Activated naive CD4-positive, alpha-beta T cell (primary cell): ENCODE data around the gene GBE1.

Experiments
- DNase-seq, 4 experiments: peaks; one replicate each; lab custom pipeline; 2025; lab: John Stamatoyannopoulos, UW

The GBE1 gene

GRCh38 chr3:81621277-81621676 lies 140.2 kb downstream of the GBE1 start:
- no peak for DNase-seq

DNA sequence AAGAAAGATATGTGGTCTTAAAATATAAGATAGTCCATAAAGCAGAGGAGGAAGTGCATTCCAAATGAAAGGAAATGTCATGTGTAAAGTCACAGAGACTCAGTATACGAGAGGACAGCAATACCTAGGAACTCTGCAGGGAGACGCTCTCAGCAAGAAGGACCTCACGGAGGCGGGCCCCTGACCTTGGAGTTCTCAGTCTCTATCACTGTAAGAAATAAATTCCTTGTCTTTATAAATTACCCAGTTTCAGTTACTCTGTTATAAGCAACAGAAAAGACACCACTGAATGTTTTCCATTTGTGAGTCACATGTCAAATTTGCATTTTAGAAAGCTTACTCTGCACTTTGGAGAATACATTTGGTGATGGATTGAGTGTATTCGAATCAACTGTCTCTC lies 140.6 kb downstream of the GBE1 start:
- no peak for DNase-seq

GRCh38 chr3:81612768-81613167 lies 148.7 kb downstream of the GBE1 start:
- no peak for DNase-seq

- DNase-seq, result no peak
Observed at GRCh38 chr3:81602781-81603180, 158.7 kb downstream of the GBE1 start.

GRCh38 chr3:81601707-81602305 lies 159.6 kb downstream of the GBE1 start:
- DNase-seq, result no peak

DNA sequence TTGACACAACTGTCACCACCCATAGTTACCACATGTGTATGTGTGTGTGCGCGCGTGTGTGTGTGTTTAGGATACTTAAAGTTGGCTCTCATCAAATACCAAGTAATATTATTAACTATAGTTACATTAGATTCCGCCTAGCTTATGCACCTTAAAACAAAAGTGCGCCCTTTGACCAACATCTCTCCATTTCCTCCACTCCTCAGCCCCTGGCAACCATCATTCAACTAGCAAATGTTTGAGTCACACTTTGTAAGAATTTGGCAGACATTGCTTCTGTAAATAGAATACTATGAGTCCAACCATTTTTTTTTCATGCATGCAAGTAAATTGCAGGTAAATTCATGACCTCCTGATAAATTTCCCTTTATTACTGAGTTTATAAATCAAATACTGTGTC lies 169.3 kb downstream of the GBE1 start:
- no peak for DNase-seq

- DNase-seq, result no peak
Observed at GRCh38 chr3:81585937-81586336, 175.5 kb downstream of the GBE1 start.

DNA sequence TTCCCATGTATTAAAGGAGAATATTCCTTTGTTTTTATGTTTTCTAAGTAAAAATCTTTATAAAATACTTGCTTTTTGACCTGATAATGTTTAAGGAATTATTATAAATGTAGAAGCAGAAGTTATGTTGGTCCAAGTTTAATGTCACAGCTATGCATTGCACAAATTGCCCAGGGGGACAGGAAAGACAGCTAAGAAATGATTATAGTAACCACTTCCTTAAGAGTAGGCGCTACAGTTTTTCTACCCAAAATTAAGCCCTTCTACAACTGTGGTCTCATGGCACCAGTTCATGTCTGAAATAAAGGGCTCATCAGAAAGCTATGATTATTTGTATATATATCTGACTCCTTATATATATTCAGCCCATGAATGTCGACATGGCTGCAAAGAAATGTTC lies 176.4 kb downstream of the GBE1 start:
- DNase-seq, result no peak

DNA sequence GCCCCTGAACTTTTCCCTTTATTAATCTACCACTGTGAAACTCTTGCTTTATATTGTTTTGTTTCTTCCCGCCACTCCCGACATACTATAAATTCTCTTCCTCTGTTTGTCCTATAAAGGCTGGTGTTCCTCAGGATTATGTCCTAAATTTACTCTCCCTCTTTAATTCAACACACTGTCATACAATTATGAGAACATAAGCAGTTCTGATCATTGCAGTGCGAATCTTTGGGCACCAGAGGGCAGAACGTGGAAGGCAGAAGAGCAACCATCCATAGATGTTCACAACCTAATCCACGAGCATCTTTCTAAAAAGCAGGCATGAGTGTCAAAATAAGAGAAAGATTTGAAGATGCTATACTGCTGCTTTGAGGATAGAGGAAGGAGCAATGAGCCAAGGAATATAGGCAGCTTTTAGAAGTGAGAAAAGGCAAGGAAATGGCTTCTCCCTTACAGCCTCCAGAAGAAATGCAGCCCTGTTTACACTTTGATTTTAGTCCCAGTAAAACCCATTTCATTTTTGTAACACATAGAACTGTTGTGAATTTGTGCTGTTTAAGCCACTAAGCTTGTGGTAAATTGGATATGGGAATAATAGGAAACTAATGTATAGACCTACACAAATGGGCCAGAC lies 179.4 kb downstream of the GBE1 start:
- DNase-seq, result peak in 1 of 4 experiments; percentile 0

DNA sequence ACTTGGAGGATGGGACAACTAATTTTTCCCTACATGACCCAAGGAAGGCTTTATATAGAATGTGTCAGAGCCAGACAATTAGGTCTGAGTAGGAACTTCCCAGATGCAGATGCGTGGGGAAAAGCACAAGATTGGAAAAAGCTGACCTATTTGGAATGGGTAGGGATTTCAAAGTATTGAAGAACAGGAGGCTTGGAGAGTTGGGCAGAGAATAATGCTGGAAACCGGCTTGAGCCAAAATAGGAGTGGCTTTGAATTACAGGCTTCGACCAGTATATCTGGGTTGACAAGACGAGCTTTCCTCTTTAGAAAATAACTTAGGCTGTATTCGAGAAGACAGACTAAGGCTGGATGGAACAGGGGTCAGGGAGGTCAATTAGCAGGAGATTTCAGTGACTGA lies 181.1 kb downstream of the GBE1 start:
- no peak for DNase-seq

DNA sequence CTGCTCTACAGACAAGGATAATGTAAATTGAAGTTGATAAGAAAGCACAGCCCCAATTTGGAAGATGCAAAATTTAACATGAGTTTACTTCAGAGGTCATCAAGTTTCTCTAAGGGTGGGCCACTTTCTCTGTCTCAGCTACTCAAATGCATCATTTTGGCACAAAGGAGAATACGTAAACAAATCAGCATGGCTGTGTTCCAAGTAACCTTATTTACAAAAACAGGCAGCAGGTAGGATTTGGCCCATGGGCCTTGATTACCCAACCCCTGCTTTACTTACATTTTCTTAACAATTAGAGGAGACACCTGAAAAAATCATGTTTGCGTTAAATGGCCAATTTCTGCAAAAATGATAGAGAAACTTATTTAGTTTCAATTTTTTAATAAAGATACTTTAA lies 181.7 kb downstream of the GBE1 start:
- no peak for DNase-seq

DNA sequence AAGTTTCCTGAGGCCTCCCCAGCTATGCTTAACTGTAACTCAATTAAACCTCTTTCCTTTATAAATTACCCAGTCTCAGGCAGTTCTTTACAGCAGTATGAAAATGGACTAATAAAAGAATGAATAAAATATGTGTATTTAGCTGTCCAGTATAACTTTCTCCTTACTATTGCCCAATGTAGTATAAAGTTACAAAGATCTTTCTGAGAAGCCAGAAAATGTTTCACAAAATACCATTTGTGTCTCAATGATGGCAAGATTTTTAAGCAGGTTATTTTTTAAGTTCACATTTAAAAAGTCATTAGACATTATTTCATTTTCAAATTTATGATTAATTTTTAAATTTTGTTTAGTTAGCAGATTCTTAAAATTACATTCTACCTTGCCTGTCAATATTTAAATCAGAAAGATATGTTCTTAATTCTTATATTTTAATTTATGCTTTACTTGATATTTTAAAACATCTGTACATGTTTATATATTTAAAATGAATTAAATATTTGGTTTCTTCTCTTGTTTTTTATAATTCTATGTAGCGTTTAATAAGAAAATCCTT lies 189.2 kb downstream of the GBE1 start:
- no peak for DNase-seq

DNA sequence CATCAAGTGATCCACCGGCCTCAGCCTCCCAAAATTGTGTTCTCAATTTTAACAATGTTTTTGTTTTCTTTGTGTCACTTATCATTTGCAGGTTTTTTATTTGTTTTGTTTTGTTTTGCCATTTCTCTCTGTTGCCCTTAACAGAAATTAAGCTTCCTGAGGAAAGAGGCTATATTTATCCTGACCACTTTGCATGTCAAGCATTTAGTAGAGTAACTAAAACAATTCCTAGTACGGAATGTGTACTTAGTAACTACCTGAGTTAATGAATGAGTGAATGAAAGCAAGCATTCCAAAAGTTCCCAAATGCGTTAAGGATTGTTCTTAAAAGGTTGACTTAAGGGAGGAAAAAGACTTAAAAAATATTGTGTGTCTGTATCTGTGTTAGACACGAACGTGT lies 193.1 kb downstream of the GBE1 start:
- DNase-seq, result no peak

- no peak for DNase-seq
Observed at GRCh38 chr3:81565041-81565440, 196.4 kb downstream of the GBE1 start.

DNA sequence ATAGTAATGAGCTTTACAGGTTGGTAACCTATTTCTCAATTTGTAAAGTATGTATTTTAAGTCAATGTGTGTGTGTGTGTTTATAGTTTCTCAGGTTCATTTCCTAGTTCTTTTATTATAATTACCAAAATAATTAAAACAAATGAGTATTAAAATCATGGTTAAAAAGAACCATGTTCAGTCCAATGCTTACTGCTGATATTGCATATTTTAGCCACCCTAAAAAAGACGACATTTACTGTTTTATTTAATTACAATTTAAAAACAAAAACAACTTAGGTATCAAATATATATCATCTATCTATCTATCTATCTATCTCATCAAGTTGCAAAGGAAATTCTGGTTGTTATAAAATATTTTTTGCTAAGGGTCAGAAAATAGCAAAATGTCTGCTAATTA lies 203.3 kb downstream of the GBE1 start:
- DNase-seq, result no peak

DNA sequence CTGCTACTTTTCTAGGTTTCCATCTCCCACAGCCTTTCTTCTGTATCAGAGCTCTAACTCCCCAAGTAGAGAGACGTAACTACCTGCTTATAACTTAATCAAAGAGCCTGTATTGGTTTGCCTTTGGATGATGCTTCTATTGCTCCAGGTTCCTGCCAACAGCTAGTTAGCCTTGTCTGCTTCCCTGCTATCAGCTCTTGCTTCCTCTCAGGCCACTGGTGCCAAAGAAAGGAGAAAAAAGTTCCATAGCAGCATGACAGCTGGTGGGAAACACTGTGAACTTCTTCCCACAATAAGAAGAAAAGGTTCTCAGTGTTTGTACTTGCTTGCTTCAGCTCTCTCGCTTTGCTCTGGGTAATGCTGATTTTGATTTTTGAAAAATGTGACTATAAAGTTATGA lies 206.6 kb downstream of the GBE1 start:
- DNase-seq, result no peak

- DNase-seq, result no peak
Observed at GRCh38 chr3:81554388-81554787, 207.1 kb downstream of the GBE1 start.

- no peak for DNase-seq
Observed at GRCh38 chr3:81550415-81550814, 211.0 kb downstream of the GBE1 start.

DNA sequence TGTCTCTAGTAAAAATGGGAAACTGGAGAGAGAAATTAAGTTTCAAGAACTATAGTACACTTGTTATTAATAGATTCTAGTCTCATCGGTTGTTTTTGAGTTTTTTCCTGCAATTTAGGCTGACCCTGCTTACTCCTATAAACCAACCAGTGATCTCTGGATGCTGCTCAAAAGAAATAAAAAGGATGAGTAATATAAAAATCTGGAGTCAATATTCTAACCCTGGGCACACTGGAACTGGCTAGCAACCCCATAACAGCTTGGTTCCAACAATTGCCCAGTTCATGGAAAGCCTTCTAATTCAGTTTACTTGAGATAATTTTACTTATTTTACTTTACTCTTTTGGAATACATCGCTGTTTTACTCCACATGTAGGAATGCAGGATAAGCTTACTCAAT lies 211.6 kb downstream of the GBE1 start:
- no peak for DNase-seq

DNA sequence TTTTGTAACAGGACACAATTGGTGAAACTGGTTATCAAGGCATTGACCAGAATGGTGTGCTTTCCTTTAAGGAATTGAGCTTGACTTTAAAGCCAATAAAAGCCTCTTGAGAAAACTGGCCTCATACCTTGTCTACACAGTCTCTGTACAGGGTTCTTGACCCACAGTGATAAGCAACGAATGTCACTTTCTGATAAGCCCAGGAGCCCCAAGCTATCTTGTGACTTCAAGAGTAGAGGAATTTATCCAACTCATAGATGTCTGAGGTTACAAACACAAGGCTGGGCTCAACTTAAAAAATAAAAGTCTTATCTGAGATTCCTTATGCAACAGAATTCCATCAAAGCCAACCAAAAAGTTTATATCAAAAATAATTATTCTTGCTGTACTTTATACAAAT lies 212.1 kb downstream of the GBE1 start:
- DNase-seq, result no peak

- no peak for DNase-seq
Observed at GRCh38 chr3:81545572-81545971, 215.9 kb downstream of the GBE1 start.

DNA sequence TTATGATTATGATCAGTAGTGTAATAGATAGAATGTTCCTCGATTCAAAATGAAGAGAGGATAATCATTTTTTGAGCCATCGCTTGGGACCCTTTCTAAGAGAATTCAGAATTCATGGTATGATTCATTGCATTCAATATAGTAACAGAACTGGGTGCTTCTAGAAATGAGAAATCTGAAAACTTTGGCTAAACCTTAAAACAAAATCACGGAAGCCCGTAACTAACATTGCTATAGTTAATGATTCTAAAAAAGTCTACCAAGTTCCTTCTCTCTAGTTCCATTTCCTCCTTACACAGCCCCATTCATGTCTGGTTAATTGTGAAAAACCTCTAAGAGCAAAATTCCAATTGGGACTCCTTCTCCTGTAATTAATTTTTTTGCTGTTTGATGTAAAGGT lies 217.1 kb downstream of the GBE1 start:
- DNase-seq, result no peak

- DNase-seq, result no peak
Observed at GRCh38 chr3:81540787-81541186, 220.7 kb downstream of the GBE1 start.

DNA sequence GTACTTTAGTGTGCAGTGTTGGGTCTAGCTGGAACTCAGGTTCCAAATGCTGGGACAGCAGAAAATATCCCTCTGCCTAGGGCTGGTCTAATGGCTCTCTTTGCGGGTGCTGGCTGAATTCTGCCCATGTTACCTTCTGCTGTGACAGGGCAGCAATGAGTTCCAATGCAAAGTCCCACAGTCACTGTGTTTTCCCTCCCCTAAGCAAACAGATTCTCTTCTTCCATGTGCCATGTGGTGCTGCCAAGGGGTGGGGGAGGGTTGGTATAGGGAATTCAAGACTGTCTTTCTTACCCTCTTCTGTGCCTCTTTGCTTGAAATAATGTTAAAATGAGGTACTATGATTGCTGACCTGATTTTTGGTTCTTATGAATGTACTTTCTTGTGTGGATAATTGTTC lies 229.6 kb downstream of the GBE1 start:
- no peak for DNase-seq
